ENCODE data around the gene SFXN5.

Gene SFXN5

GRCh38 chr2:72991980-72992733, 79.4 kb downstream of the SFXN5 start:
- DNase-seq = peak; percentile 30

GRCh38 chr2:72991439-72991725, 80.1 kb downstream of the SFXN5 start:
- DNase-seq = peak; percentile 48

DNA sequence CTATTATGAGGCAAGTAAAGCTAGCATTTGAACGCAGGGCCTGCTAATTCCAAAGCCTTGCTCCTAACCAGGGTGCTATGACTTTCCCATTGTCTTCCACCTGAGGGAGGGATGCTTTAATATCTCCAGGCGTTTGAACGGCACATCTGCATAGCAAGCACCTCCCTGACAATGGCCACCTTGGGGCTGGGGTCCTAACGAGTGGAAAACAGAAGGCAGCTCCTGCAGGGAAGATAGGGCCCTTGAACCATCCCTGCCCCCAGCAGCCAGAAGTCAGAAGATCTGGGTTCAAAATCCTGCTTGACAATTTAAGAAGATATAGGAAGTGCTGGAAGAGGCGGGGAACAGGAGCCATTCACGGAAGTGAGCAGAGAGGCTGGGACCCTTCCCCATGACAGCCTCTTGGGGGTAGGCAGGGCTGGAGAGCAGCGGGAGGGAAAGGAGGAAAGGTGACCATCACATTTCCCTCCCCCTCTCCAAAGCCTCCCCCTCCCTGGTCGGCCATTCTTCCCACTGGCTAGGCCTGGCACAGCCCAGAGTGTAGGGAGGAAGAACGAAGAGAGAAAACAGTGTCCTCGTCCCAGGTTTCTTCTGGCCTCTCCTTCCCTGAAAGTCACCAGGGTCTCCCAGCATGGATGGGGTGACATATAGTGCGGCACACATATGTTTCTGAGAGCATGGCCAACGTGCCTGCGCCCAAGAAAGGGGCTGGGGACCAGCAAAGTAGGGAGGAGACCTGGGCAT, 80.6 kb downstream of the SFXN5 start:
- peak; percentile 41 for DNase-seq

- peak; percentile 30 for DNase-seq
Measured at GRCh38 chr2:72989770-72990556, 81.5 kb downstream of the SFXN5 start.

DNA sequence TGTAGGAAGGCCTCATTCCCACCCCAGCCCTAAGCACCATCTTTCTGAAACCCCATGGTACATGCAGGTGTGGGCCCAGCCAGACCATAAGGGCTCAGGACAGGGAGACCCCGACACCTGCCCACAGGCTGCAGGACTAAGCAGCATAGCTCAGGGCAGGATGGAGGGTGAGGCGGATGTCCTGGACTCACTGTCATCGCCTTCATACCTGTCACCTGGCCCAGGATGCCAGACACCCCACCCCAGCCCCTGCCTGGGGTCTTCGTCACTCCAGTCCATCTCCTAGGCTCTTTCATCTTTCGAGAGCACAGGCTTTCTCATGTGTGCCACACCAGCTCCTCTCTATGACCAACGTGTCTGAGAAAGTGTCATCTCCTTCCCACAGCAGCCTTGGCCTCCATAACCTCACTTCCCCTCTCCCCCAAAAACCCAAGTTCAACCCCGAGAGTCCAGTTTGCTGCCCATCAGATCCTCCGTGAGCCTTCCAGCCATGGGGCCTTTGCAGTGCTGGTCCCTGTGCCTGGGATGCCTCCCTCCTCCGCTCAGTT, 82.7 kb downstream of the SFXN5 start:
- DNase-seq = peak; percentile 34

DNA sequence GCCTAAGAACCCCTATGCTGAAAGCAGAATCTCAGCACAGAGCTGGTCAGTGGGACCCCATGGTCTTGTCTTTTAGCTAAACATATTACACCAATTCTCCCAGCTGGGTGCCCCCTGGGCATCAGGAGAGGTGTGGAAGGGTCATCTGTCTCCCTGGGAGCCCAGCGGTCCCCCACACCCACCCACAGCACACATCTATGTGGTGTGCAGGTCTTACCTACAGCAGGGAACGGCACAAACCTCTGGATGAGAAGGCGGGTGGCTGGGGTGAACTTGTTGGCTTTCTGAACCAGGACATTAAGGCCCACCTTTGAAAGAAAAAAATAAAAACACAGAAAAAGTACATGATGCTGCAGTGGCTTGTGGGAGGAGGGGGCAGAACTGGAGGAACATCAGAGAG, 83.5 kb downstream of the SFXN5 start:
- DNase-seq = no peak

DNA sequence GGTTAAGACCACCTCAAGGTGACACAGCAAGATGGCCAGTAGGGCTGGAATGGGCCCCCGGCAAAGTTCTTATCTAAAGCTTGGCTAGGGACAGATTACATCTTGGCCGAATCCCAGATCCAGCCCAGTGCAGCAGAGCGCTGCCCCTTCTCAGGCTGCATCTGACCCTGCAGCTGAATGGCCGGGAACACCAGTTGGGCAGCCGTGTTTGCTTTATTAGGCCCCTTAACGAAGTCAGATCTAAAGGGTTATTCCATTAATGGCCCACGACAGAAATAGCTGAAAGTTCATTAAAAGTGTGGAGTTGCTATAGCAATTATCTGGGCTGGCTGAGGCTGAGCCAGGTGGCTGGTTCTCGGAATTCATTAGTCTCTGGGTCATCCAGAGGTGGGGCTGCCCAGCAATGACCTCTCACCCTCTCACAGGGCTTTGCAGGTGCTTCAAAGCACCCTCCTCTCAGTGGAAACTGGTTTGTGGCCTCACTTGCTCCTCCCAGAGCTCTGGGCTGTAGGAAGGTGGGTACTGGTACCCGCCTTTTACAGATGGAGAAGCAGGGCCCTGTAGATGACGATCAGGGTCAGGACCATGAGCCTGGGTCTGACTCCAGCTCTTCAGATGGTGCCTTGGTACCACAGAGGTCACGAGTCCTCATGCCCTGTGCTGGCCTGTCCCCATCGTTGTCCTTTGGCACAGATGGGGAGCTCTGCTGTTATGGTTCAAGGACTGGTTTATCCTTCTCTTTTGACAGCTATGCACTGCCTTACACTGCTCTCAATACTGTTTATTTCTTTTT, 85.4 kb downstream of the SFXN5 start:
- DNase-seq = no peak

DNA sequence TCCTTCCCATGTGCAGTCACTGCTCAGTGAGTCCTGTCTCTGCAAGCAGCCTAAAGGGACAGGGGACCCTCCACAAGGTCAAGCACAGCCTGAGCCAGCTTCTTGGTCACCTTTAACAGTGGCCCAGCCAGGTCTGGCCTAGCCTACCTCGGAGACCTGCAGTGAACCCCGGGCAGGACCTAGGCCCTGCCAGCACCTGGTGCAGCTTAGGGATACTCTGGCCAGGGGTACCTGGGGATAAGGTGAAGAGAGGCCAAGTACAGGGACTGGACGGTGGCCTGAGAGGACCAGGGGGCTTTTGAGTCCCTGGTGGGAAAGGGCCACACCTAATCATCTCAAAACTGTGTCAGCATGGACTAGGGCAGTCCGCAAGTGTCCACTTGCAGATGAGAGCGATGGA, 86.4 kb downstream of the SFXN5 start:
- DNase-seq = no peak

DNA sequence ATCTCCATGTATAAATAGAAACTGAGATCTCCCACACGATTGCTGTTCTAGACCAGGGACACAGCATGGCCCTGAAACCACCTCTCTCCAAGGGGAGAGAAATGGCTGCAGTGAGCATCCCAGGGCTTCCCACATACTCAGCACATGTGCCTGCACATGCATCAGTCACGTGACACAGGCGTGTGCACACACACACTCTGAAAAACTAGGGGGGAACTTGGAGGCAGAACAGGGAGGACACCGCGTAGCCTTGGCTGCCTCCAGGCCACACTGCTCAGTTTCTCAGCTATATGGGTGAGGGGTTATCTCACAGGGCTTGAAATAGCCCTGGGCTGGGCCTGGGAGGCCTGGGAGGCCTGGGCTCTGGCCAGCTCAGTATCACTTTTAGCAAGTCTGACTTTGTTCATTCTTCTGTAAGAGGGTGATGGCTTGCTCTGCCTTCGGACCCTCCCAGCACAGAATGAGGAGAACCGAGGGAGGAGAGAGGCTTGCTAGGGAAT, 87.3 kb downstream of the SFXN5 start:
- DNase-seq = no peak

- DNase-seq = no peak
Measured at GRCh38 chr2:72983500-72984161, 87.9 kb downstream of the SFXN5 start.

- no peak for DNase-seq
Measured at GRCh38 chr2:72982781-72983499, 88.6 kb downstream of the SFXN5 start.

DNA sequence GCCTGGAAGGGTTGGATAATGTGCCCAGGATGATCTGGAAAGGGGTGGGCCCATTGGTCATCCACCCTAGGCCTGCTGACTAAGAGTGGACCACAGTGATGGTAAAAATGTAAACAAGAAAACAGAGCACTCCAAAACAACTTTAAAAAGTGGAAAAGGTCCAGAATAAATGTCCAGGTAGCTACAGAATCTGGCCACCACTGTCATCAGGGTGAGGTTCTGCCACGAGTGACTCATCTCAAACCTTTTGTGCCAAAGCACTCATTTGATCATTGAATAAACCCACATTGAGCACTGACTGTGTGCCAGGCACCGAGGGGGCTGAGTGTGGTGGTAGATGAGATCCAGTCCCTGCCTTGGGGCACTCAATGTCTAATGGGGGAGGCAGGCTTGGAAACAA, 89.3 kb downstream of the SFXN5 start:
- no peak for DNase-seq

DNA sequence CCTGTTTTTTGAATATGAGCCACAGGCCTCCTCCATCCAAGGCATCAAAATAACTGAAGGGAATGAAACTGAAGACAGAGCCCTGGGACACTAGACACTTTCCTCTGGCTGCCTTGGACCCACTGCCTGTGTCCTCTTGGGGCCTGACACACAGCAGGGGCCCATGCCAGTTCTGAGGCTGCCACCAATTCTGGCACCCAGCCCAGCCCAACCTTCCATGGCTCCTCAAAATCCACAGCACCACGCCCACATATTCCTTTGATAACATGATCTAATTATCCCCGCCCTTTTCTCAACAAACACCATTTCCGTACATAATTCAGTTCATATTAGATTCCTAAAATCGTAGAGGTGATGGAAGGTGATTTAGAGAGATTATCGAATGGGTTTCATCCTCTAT, 90.0 kb downstream of the SFXN5 start:
- no peak for DNase-seq

DNA sequence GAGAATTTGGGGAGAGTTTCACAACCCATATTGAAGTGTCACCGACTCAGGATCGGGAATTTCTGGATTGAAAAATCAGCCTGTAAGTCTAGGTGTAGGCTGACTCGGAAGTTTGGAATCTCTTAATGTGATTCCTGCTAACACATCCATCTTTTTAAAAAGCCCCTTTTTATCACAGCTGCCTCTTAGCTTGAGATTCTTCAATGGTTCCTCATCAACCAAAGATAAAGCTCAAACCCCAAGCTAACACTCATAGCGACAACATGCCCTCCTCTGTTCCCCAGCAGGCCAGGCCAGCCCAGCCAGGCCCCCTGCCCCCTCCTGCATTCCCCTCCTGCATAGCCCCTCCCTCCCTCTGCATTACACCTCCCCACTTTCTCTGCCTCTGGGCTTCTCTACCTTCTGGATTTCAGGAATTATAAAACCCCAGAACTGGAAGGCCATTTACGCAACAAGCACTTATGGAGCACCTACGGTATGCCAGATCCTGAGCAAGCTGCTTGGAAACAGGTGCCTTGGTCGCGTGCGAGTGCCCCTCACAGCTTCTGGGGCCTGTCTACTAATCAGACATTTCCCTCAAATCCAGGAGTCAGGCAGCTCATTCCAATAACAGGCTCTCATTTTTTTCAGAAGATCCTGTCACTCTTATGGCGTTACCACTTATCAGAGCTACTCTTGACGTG, 90.8 kb downstream of the SFXN5 start:
- no peak for DNase-seq

GRCh38 chr2:72979896-72980295, 91.6 kb downstream of the SFXN5 start:
- no peak for DNase-seq

- no peak for DNase-seq
Measured at GRCh38 chr2:72975017-72975416, 96.5 kb downstream of the SFXN5 start.

DNA sequence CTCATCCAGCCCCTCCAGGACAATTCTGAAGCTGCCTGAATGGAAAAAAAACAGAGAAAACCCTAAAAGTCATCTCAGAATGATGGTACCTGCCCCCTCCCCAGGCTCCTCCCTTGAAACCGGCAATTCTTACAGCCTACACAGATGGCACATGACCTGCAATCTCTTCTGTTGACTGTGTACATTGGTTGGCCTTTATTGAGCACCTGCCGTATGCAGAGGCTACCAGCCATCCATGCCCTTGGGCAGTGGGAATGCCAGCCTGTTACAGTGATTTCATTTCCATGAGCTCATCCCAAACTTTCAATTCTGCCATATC, 97.1 kb downstream of the SFXN5 start:
- DNase-seq = no peak

DNA sequence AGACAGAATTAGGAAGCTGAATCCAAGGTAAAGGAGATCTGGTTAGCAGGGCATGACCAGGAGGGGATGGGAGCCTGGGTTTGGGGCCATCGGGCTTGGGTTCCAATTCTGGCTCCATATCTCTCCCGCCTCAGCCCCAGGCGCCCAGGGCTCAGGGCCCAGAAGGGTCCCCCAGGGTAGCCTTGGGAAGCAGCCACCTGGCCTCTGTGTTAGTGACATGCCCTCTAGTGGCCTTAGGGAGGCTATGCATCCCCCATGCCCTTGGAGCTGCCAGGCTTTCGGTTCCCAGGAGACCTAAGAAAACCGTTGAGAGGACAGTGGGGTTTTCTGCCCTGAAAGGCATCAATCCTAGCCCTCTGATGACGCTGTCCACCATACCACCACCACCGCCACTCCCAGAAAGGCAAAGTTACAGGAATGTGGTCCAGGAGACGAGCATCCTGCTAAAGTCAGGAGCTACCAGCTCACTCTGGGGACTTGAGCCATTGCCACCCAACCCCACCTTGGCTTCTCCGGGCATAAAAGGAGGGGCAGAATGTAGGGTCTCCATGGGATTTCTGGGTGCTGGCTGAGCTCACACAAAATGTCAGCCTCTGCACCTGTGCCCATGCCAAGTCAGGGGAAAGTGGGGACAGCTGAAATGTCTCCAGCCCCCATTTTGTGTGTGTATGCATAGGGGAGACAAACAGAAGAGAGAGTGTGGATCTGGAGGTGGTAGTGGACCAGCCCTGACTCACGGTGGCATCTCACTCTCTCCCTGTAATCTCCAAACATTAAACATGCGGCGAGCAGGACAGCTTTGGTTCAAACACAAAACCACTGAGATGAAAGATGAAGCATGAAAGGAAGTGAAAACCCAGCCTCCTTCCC, 97.7 kb downstream of the SFXN5 start:
- peak; percentile 67 for DNase-seq

DNA sequence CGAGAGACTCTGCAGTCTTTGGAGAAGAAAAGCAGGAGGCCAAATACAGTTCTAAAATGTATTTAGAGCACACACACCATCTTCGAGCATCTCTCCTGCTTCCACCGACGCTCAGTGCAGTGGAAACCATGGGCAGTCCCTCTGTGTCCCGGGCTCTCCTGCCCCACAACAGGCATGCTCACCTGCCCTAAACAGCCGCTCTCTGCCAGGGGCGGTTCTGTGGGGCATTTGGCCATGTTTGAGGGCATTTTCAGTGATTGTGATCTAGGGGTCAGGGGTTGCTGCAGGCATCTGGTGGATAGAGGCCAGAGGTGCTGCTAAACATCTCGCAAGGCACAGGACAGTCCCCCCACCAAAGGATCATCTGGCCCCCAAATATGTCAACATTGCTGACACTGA, 98.4 kb downstream of the SFXN5 start:
- DNase-seq = no peak
